HCT116 (cell line): Measurements from ENCODE around the gene MAGEA8. TPM values are rescaled to one million over a fixed set of nuclear protein-coding genes. Genes with fewer than 3 reads are reported as not detected.
"Not testable (repeated sequence)": the region's sequence is repeated elsewhere in the genome, so short reads cannot be mapped to it uniquely, and the experiment has no call there.

ENCODE experiments used
- ATAC-seq: fragments of 200-7000 bp; cut with Tn5 transposase; 2 replicates; pipeline ENCODE4 v1.9.1; 2020; ENCODE audit warnings: mild to moderate bottlenecking, moderate library complexity
- BruUV-seq: library from RNA; stranded (reverse); fragments of 400-500 nt; replicated peaks from 2 replicates; lab custom pipeline; 2021; lab: Mats Ljungman, UMichigan
- CTCF ChIA-PET: fragments of 300-600 bp; sonication (Branson Sonifier 250); formaldehyde crosslinking; loops from one replicate; lab custom pipeline; 2021; ENCODE audit warnings: antibody characterized with exemption; lab: Charles Lee
- POLR2A ChIA-PET: fragments of 300-600, 350-600 bp; sonication (Branson Sonifier 250); formaldehyde crosslinking; loops from one replicate; lab custom pipeline; 2021; ENCODE audit warnings: antibody characterized with exemption; lab: Charles Lee
- RAD21 ChIA-PET, 2 experiments: fragments of 300-600 bp; sonication (Branson Sonifier 250); formaldehyde crosslinking; loops; one replicate each; lab custom pipeline; 2023; ENCODE audit warnings: low total read pairs in 2 of 2; ENCODE audit not compliant: uncharacterized antibody in 2 of 2, unreplicated experiment in 2 of 2, low non-redundant PET in 1 of 2; lab: Charles Lee
- DNase-seq: peaks from one replicate; pipeline ENCODE4 v3.0.0-alpha.2; 2010; ENCODE audit warnings: low read depth, low spot score
- H2AFZ ChIP-seq: fragments of 200-600 bp; shearing (Covaris generic), sonication (generic); 2 replicates; pipeline ENCODE4 v1.6.1; 2017; ENCODE audit warnings: low read depth, mixed run types, mixed read lengths, antibody characterized with exemption, low read length; ENCODE audit not compliant: poor library complexity, severe bottlenecking
- H3K27ac ChIP-seq: 2 replicates; pipeline ENCODE4 v1.5.1; 2012; ENCODE audit warnings: low read depth, low read length
- H3K27me3 ChIP-seq: fragments of 200-600 bp; sonication (generic); 2 replicates; pipeline ENCODE4 v1.6.1; 2016; ENCODE audit warnings: mixed run types, low read length, mixed read lengths; ENCODE audit not compliant: insufficient read depth
- H3K36me3 ChIP-seq, 2 experiments: fragments of 200-500 bp in 1 of 2; fragments of 200-600 bp in 1 of 2; sonication (Bioruptor generic) in 1 of 2; sonication (generic) in 1 of 2; 2 replicates each; pipeline versions ENCODE4 v1.5.1 to v1.6.1; 2014 to 2016; ENCODE audit warnings: low read length in 2 of 2, inconsistent platforms in 1 of 2, mixed read lengths in 1 of 2, mixed run types in 1 of 2; ENCODE audit not compliant: insufficient read depth in 2 of 2, control insufficient read depth in 1 of 2
- H3K4me1 ChIP-seq, 2 experiments: fragments of 200-600 bp in 1 of 2; sonication (generic) in 1 of 2; 2 replicates each; pipeline versions ENCODE4 v1.5.1 to v1.6.1; 2012 to 2017; ENCODE audit warnings: low read length in 2 of 2, inconsistent platforms in 1 of 2, mild to moderate bottlenecking in 1 of 2, mixed read lengths in 1 of 2, mixed run types in 1 of 2, moderate library complexity in 1 of 2; ENCODE audit not compliant: insufficient read depth in 2 of 2, control insufficient read depth in 1 of 2
- H3K4me2 ChIP-seq: fragments of 200-600 bp; sonication (generic); 2 replicates; pipeline ENCODE4 v1.6.1; 2017; ENCODE audit warnings: mixed run types, low read length, mixed read lengths
- H3K4me3 ChIP-seq, 2 experiments: fragments of 200-600 bp in 1 of 2; sonication (generic) in 1 of 2; replicated peaks in 1 of 2; 2 replicates each; pipeline ENCODE4 v1.5.1; 2011 to 2016; ENCODE audit warnings: low read length in 2 of 2, control low read depth in 1 of 2, low read depth in 1 of 2, mild to moderate bottlenecking in 1 of 2, mixed read lengths in 1 of 2, mixed run types in 1 of 2
- H3K79me2 ChIP-seq: fragments of 200-600 bp; sonication (generic); 2 replicates; pipeline ENCODE4 v1.6.1; 2017; ENCODE audit warnings: mild to moderate bottlenecking, mixed run types, low read length, moderate library complexity, mixed read lengths; ENCODE audit not compliant: insufficient read depth
- H3K9ac ChIP-seq: fragments of 200-600 bp; sonication (generic); 2 replicates; pipeline ENCODE4 v1.6.1; 2016; ENCODE audit warnings: low read length, mixed read lengths
- H3K9me2 ChIP-seq: fragments of 200-600 bp; sonication (generic), shearing (Covaris generic); 2 replicates; pipeline ENCODE4 v1.6.1; 2017; ENCODE audit warnings: mixed run types, mild to moderate bottlenecking, moderate library complexity; ENCODE audit not compliant: insufficient read depth
- H3K9me3 ChIP-seq, 2 experiments: fragments of 200-500 bp in 1 of 2; fragments of 200-600 bp in 1 of 2; sonication (Bioruptor generic) in 1 of 2; sonication (generic) in 1 of 2; 2 replicates each; pipeline ENCODE4 v1.6.1; 2014 to 2017; ENCODE audit warnings: low read length in 2 of 2, mixed read lengths in 2 of 2, inconsistent platforms in 1 of 2, low read depth in 1 of 2, mild to moderate bottlenecking in 1 of 2, mixed run types in 1 of 2, moderate library complexity in 1 of 2; ENCODE audit not compliant: control insufficient read depth in 1 of 2, insufficient read depth in 1 of 2
- H4K20me1 ChIP-seq: fragments of 200-600 bp; sonication (generic), shearing (Covaris generic); 2 replicates; pipeline ENCODE4 v1.6.1; 2017; ENCODE audit warnings: mixed run types, mild to moderate bottlenecking, moderate library complexity; ENCODE audit not compliant: insufficient read depth
- CEBPB ChIP-seq: IDR thresholded peaks from 2 replicates; pipeline ENCODE4 v1.6.1; 2012; ENCODE audit warnings: low read depth
- intact Hi-C: fragments of 100-400 bp; cut with micrococcal nuclease; formaldehyde crosslinking; loops from 2 replicates; pipeline ENCODE4 v1.10.0; 2022
- total RNA-seq: library from RNA; stranded (reverse); gene quantifications from one replicate; pipeline ENCODE4 v1.2.1, GENCODE V29; 2021; ENCODE audit not compliant: unreplicated experiment
- TF ChIP-seq, protein P1 (sequence below), 3 experiments: fragments of 200-600 bp in 1 of 3; sonication (generic) in 1 of 3; IDR thresholded peaks in 2 of 3; conservative IDR thresholded peaks in 1 of 3; 2 replicates each; pipeline ENCODE4 v1.5.1; 2012 to 2017; ENCODE audit warnings: low read depth in 2 of 3, low read length in 2 of 3, antibody characterized with exemption in 1 of 3, borderline replicate concordance in 1 of 3, control low read depth in 1 of 3, mild to moderate bottlenecking in 1 of 3, mixed read lengths in 1 of 3, mixed run types in 1 of 3, moderate library complexity in 1 of 3; ENCODE audit not compliant: insufficient read depth in 1 of 3

Gene MAGEA8
- total RNA-seq, 1 experiment from 2014 or later, result not detected

GRCh38 chrX:149831473-149831872 lies 49.5 kb upstream of the MAGEA8 start:
- intact Hi-C loops, result no loop called here
- H3K9me3 ChIP-seq, result no peaks in the 10 kb centered on the region
- no peak overlapping the region for H3K27ac ChIP-seq
- TF ChIP-seq, protein P1, sequence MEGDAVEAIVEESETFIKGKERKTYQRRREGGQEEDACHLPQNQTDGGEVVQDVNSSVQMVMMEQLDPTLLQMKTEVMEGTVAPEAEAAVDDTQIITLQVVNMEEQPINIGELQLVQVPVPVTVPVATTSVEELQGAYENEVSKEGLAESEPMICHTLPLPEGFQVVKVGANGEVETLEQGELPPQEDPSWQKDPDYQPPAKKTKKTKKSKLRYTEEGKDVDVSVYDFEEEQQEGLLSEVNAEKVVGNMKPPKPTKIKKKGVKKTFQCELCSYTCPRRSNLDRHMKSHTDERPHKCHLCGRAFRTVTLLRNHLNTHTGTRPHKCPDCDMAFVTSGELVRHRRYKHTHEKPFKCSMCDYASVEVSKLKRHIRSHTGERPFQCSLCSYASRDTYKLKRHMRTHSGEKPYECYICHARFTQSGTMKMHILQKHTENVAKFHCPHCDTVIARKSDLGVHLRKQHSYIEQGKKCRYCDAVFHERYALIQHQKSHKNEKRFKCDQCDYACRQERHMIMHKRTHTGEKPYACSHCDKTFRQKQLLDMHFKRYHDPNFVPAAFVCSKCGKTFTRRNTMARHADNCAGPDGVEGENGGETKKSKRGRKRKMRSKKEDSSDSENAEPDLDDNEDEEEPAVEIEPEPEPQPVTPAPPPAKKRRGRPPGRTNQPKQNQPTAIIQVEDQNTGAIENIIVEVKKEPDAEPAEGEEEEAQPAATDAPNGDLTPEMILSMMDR (IDR thresholded peaks at IDR 0.05 in 2 of 3, conservative IDR thresholded peaks at IDR 0.05 in 1 of 3; ENCODE audit: borderline replicate concordance in 1 of 3, insufficient read depth in 1 of 3, low read depth in 2 of 3, low read length in 2 of 3), result peak in 1 of 3 experiments; percentile 11; a peak in 1 of 6 replicates
- TF ChIP-seq CEBPB, result no peak
- H3K9ac ChIP-seq, result no peak overlapping the region
- no peak overlapping the region for H2AFZ ChIP-seq
- no peaks in the 10 kb centered on the region for H3K79me2 ChIP-seq
- ATAC-seq, result no peak; the same call in 1 of the 2 replicates
- no peak for DNase-seq
- no peaks in the 10 kb centered on the region for H3K9me2 ChIP-seq
- RAD21 ChIA-PET, result no interaction called here
- H3K36me3 ChIP-seq, result no peaks in the 10 kb centered on the region
- H3K27me3 ChIP-seq, result no peaks in the 10 kb centered on the region
- CTCF ChIA-PET, result no interaction called here
- H3K4me1 ChIP-seq, result no peaks in the 10 kb centered on the region
- no TSS peak for BruUV-seq
- H3K4me2 ChIP-seq, result no peak overlapping the region
- H3K4me3 ChIP-seq, result no peak overlapping the region
- POLR2A ChIA-PET, result no interaction called here
- no peaks in the 10 kb centered on the region for H4K20me1 ChIP-seq

- H3K9me2 ChIP-seq, H3K4me3 ChIP-seq, H4K20me1 ChIP-seq, H3K27me3 ChIP-seq, H3K27ac ChIP-seq, POLR2A ChIA-PET, H3K9me3 ChIP-seq, H3K4me1 ChIP-seq, ATAC-seq, RAD21 ChIA-PET, BruUV-seq, H3K36me3 ChIP-seq, H2AFZ ChIP-seq, H3K79me2 ChIP-seq, H3K9ac ChIP-seq, H3K4me2 ChIP-seq, intact Hi-C loops, DNase-seq, CTCF ChIA-PET: not testable (repeated sequence)
Observed at GRCh38 chrX:149836728-149837127, 44.3 kb upstream of the MAGEA8 start.
